GM12872 (cell line): ENCODE data around the gene JPH3.

Source experiments
- TF ChIP-seq, protein P1 (sequence below): IDR thresholded peaks from 3 replicates; pipeline ENCODE4 v1.5.1; 2011; ENCODE audit warnings: low read depth, mild to moderate bottlenecking, low read length, moderate library complexity; ENCODE audit not compliant: insufficient read depth

The JPH3 gene

GRCh38 chr16:87744750-87745514, 142.6 kb downstream of the JPH3 start:
- TF ChIP-seq, protein P1, sequence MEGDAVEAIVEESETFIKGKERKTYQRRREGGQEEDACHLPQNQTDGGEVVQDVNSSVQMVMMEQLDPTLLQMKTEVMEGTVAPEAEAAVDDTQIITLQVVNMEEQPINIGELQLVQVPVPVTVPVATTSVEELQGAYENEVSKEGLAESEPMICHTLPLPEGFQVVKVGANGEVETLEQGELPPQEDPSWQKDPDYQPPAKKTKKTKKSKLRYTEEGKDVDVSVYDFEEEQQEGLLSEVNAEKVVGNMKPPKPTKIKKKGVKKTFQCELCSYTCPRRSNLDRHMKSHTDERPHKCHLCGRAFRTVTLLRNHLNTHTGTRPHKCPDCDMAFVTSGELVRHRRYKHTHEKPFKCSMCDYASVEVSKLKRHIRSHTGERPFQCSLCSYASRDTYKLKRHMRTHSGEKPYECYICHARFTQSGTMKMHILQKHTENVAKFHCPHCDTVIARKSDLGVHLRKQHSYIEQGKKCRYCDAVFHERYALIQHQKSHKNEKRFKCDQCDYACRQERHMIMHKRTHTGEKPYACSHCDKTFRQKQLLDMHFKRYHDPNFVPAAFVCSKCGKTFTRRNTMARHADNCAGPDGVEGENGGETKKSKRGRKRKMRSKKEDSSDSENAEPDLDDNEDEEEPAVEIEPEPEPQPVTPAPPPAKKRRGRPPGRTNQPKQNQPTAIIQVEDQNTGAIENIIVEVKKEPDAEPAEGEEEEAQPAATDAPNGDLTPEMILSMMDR: no peak

- TF ChIP-seq, protein P1: no peak
Measured at GRCh38 chr16:87746178-87746577, 143.9 kb downstream of the JPH3 start.
